ENCODE data around the gene PAPOLB.
A peak's percentile ranks its signal among the peaks of the same experiment; 100 is the strongest.
"Not testable (repeated sequence)": the region's sequence is repeated elsewhere in the genome, so short reads cannot be mapped to it uniquely, and the experiment has no call there.

PAPOLB gene

GRCh38 chr7:4861673-4862072 is at the start of gene PAPOLB:
TSS of gene PAPOLB (minus strand) at chr7:4862030. CDS start at chr7:4861810, 220 bp downstream.
- no peak for DNase-seq

DNA sequence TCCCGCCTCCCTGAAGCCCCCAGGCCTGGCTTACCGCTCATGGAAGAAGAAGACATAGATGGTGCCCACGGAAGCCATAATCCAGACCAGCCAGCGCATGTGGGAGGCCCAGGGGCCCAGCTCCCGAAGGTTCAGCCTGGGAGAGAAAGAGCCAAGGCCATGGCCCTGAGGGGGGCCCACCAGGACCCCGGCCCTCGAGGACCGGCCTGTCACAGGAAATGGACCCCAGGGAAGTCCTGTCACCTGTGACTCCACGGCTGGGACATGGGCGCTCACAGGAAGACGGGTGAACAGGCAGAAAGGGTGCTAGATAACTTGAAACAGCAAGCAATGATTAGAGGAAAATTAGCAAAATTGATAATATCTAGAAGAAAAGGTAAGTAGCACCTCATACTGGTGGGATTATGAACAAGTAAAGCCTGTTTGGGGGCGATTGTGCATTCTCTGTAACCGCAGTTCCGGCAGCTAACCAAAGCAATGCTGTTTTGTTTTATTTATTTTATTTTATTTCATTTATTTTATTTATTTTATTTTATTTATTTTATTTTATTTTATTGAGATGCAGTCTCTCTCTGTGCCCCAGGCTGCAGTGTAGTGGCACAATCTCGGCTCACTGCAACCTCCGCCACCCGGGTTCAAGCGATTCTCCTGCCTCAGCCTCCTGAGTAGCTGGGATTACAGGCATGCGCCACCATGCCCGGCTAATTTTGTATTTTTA is 49.4 kb upstream of the PAPOLB start:
- DNase-seq, result no peak

DNA sequence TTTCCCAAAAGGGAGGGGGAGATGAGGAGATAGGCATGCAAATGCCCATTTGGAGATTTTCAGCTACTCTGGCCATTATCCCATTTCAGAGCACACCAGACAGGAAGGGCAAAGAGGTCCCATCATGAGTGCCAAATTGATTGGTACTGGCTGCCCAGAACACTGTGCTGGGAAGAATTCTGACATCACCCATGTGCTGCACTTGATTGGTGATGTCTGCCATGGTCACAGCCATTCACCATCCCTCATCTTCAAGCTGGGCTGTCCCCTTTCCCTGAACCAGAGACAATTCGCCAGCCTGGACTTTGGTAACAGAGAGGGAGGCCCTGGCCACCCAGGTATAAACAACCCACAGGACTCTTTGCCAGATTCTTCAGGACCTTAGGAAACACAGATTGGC is 44.9 kb upstream of the PAPOLB start:
- no peak for DNase-seq

GRCh38 chr7:4905171-4905570 is 43.3 kb upstream of the PAPOLB start:
- DNase-seq, result no peak

GRCh38 chr7:4904346-4904745 is 42.5 kb upstream of the PAPOLB start:
- no peak for DNase-seq

DNA sequence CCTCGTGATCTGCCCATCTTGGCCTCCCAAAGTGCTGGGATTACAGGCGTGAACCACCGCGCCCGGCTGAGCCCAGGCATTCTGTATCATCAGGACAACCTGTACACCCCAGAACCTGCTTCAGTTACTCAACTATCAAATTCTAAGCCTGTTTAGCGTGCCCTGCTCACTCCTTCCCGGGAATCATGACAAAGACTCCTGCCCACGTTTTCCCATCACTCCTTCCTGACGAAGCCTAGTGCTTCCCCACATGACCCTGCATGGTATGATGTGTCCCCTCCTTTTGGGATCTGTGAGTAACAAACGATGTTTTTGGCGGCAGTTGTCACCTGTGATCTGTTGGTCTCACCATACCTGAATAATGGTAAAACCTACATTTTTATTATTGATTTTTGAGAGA is 33.9 kb upstream of the PAPOLB start:
- DNase-seq, result no peak

DNA sequence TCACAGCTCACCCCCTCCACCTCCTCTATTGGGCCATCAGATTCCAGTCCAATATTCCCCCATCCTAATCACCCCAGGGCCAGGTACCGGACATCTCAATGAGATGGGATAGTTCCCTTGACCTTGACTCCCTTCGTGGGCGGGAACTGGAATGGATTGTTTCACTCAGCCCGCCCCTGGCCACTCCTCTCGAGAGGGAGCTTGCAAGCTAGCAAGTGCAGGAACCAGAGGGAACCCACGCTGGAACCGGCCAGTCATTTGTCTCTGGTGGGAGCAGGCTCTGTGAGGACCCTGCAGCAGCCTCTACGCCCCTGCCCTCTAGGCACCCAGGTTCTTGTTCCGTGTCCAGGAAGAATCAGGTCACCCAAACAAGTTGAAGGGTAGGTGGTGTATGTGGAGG is 32.7 kb upstream of the PAPOLB start:
- no peak for DNase-seq

GRCh38 chr7:4893929-4894475 is 32.2 kb upstream of the PAPOLB start:
- no peak for DNase-seq

GRCh38 chr7:4893188-4893587 is 31.4 kb upstream of the PAPOLB start:
- not testable (repeated sequence) for DNase-seq

- not testable (repeated sequence) for DNase-seq
Measured at GRCh38 chr7:4891522-4891921, 29.7 kb upstream of the PAPOLB start.

GRCh38 chr7:4889682-4890081 is 27.9 kb upstream of the PAPOLB start:
- no peak for DNase-seq

DNA sequence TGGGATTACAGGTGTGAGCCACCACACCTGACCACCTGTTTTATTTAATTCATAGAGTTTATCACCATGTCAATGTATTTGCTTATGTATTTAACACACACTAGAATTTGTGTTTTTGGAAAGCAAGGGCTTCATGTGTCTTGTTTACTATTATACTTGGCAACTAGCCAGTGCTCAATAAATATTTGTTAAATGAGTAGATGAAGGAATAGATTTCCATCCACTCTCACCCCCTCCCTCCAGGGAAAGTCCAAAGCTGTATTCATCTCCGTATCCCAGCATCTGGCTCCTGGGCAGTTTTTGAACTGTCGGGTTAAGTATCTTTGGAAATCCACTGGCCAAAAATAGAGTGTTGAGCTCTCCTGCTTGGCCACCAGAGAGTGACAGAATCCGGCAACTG is 26.3 kb upstream of the PAPOLB start:
- no peak for DNase-seq

DNA sequence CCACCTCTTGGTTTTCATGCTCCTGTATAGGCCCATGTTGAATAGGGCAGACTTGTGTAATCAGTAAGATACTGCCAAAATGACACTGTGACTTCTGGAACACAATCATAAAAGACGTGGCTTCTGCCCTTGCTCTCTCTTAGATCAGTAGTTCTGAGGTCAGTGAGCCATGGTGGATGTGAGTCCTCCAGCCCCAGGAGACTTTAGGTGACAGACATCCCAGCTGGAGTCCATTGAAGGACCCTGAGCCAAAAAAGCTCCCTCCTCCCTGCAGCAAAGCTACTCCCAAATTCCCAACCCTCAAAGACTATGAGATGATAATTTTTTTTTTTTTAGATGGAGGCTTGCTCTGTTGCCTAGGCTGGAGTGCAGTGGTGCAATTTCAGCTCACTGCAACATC is 24.8 kb upstream of the PAPOLB start:
- DNase-seq, result no peak

- no peak for DNase-seq
Measured at GRCh38 chr7:4885317-4885807, 23.5 kb upstream of the PAPOLB start.

GRCh38 chr7:4884164-4884563 is 22.3 kb upstream of the PAPOLB start:
- DNase-seq, result no peak

- peak in 55 of 56 donors; percentile 17 to 97 (median 86) for DNase-seq
Measured at GRCh38 chr7:4883372-4884144, 21.7 kb upstream of the PAPOLB start, which contains the start of gene RADIL. TSS of gene RADIL (minus strand) at chr7:4883716. CDS start at chr7:4878139, 5,577 bp downstream.

GRCh38 chr7:4883033-4883371 is 21.2 kb upstream of the PAPOLB start:
- no peak for DNase-seq

DNA sequence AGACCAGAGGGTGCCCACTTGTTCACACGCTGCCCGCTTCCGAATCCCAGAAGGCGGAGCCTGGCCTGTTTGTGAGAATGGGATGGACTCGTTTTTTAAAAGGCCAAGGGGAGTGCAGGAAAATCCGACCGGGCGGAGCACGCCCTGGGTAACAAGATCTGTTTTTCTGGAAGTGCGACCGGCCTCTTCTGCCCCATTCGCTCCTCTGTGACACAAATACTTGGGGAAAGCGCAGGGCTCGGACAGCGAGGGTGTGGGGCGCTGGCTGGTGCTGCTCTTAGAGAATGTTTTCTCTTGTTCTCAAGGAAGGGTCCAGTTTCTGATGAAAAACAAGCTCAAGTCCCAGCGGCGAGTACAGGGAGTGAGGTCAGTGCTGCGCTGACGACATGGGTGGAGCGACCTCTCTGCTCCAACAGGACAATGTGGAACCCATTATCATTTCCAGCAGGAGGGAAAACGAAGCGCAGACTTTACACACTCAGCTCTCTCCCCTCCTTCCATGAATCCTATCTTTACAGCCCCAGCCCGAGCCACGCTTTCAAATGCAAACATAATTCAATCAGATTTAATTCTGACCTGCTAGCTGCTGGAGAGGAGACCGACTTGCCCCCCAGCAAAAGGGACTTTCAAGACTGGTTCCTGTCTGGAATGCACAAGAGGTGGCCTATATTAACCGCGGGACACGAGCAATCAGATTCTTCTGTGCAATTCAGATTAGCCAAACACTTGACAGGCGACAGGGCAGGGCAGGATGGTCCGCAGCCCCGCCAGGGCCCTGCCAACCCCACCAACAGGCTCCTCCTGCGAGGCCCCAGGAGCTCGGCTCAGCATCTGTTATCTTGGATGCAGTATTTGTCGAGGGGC is 20.6 kb upstream of the PAPOLB start:
- peak in 21 of 56 donors; percentile 13 to 54 (median 34) for DNase-seq

- DNase-seq, result no peak
Measured at GRCh38 chr7:4880218-4880617, 18.4 kb upstream of the PAPOLB start.

DNA sequence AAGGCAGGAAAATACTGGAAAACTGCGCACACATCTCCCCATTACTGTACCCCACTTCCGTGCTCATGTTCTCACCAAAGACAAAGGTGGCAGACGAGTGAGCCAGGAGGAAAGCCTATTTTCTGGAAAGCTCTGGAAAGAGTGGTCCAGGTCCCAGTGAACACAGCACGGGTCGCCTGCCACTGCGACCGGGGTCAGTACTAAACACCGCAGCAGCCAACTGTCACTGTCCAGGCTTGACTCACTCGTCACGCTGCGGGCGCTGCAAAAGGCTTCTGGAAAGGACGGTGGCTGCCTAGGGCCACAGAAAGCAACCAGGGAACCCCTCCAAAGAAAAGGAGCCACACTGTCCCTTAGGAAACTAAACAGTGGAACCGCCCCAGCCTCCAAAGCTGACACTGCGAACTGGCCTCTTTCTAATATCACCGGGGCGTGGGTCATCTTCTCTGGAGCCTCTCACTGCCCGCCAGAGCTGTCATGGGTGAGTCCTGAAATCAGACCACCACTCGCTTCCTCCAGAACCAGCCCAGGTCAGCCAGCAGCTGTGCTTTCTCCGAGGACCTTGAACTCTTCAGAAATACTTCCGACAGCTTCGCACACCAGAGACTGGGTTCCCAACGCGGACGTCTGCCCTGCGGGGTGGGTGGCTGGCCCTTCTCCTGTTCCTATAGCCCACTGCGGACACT is 17.7 kb upstream of the PAPOLB start:
- DNase-seq, result peak in 2 of 56 donors; percentile 12 to 43
